ENCODE data around the gene TMEM252. TPM values are rescaled to one million over a fixed set of nuclear protein-coding genes. Genes with fewer than 3 reads are reported as not detected.

The TMEM252 gene
- polyA plus RNA-seq, 1 donor (not counting 4 experiments of a cell fraction or from before 2014, with no cell fraction given): not detected

GRCh38 chr9:68548241-68548640, 7.6 kb upstream of the TMEM252 start:
- FAIRE-seq: no peak

GRCh38 chr9:68547417-68547816, 6.7 kb upstream of the TMEM252 start:
- H3K9me1 ChIP-seq (ENCODE audit: control insufficient read depth, extremely low read depth, insufficient read depth, low read length): no peaks in the 10 kb centered on the region
- H3K9ac ChIP-seq (ENCODE audit: control insufficient read depth, extremely low read depth, insufficient read depth, low read length): no peak overlapping the region
- no peaks in the 10 kb centered on the region for H4K20me1 ChIP-seq (ENCODE audit: control insufficient read depth, extremely low read depth, insufficient read depth, low read length)
- H3K4me3 ChIP-seq (ENCODE audit: control insufficient read depth in 2 of 3, extremely low read depth in 1 of 3, insufficient read depth in 2 of 3, low read depth in 1 of 3, low read length in 3 of 3): no peak overlapping the region
- no peaks in the 10 kb centered on the region for H3K9me3 ChIP-seq (ENCODE audit: control insufficient read depth, low read depth, low read length)
- DNase-seq (ENCODE audit: low read depth, low spot score): no peak
- H3K36me3 ChIP-seq (ENCODE audit: control insufficient read depth in 2 of 2, extremely low read depth in 1 of 2, insufficient read depth in 2 of 2, low read length in 2 of 2): no peaks in the 10 kb centered on the region
- TF ChIP-seq CTCF (optimal IDR thresholded peaks at IDR 0.05 in 1 of 3, IDR thresholded peaks at IDR 0.05 in 1 of 3, conservative IDR thresholded peaks at IDR 0.05 in 1 of 3; ENCODE audit: extremely low read depth in 1 of 3, insufficient read depth in 2 of 3, low read length in 3 of 3) (no peak), EZH2 (IDR thresholded peaks at IDR 0.05; ENCODE audit: low read length) (no peak)
- H3K27ac ChIP-seq (ENCODE audit: control insufficient read depth, insufficient read depth, low read length): no peak overlapping the region
- dilution Hi-C loops (cut with MboI; ENCODE audit: extremely low pct_ligation_motif_present, low sequenced_read_pairs): no loop called here
- no peak overlapping the region for H2AFZ ChIP-seq (ENCODE audit: control insufficient read depth, low read length)
- no peaks in the 10 kb centered on the region for H3K27me3 ChIP-seq (ENCODE audit: control insufficient read depth, extremely low read depth, insufficient read depth, low read length)
- no peak overlapping the region for H3K4me2 ChIP-seq (ENCODE audit: control insufficient read depth, extremely low read depth, insufficient read depth, low read depth, low read length)
- no peaks in the 10 kb centered on the region for H3K4me1 ChIP-seq (ENCODE audit: control insufficient read depth, extremely low read depth, insufficient read depth, low read length)
- no peak for FAIRE-seq
- no peaks in the 10 kb centered on the region for H3K79me2 ChIP-seq (ENCODE audit: control insufficient read depth, insufficient read depth, low read length)

More at GRCh38 chr9:68548241-68548640, 7.6 kb upstream of the TMEM252 start:
- H3K4me3 ChIP-seq (ENCODE audit: control insufficient read depth in 2 of 3, extremely low read depth in 1 of 3, insufficient read depth in 2 of 3, low read depth in 1 of 3, low read length in 3 of 3): no peak overlapping the region
- no peak for DNase-seq (ENCODE audit: low read depth, low spot score)
- no peaks in the 10 kb centered on the region for H3K79me2 ChIP-seq (ENCODE audit: control insufficient read depth, insufficient read depth, low read length)
- H4K20me1 ChIP-seq (ENCODE audit: control insufficient read depth, extremely low read depth, insufficient read depth, low read length): no peaks in the 10 kb centered on the region
- dilution Hi-C loops (cut with MboI; ENCODE audit: extremely low pct_ligation_motif_present, low sequenced_read_pairs): no loop called here
- H3K27ac ChIP-seq (ENCODE audit: control insufficient read depth, insufficient read depth, low read length): no peak overlapping the region
- H3K9me3 ChIP-seq (ENCODE audit: control insufficient read depth, low read depth, low read length): no peaks in the 10 kb centered on the region
- H3K9ac ChIP-seq (ENCODE audit: control insufficient read depth, extremely low read depth, insufficient read depth, low read length): no peak overlapping the region
- H3K9me1 ChIP-seq (ENCODE audit: control insufficient read depth, extremely low read depth, insufficient read depth, low read length): no peaks in the 10 kb centered on the region
- H3K36me3 ChIP-seq (ENCODE audit: control insufficient read depth in 2 of 2, extremely low read depth in 1 of 2, insufficient read depth in 2 of 2, low read length in 2 of 2): no peaks in the 10 kb centered on the region
- no peaks in the 10 kb centered on the region for H3K27me3 ChIP-seq (ENCODE audit: control insufficient read depth, extremely low read depth, insufficient read depth, low read length)
- no peaks in the 10 kb centered on the region for H3K4me1 ChIP-seq (ENCODE audit: control insufficient read depth, extremely low read depth, insufficient read depth, low read length)
- TF ChIP-seq EZH2 (IDR thresholded peaks at IDR 0.05; ENCODE audit: low read length): no peak
- no peak for TF ChIP-seq CTCF (optimal IDR thresholded peaks at IDR 0.05 in 1 of 3, IDR thresholded peaks at IDR 0.05 in 1 of 3, conservative IDR thresholded peaks at IDR 0.05 in 1 of 3; ENCODE audit: extremely low read depth in 1 of 3, insufficient read depth in 2 of 3, low read length in 3 of 3)
- no peak overlapping the region for H3K4me2 ChIP-seq (ENCODE audit: control insufficient read depth, extremely low read depth, insufficient read depth, low read depth, low read length)
- H2AFZ ChIP-seq (ENCODE audit: control insufficient read depth, low read length): no peak overlapping the region
